Fibroblast of peridontal ligament (primary cell): ENCODE results near the gene CISD3.

ENCODE experiments used
- DNase-seq: peaks from one replicate; pipeline ENCODE4 v3.0.0-alpha.2; 2010; ENCODE audit errors: extremely low read depth

The CISD3 gene

GRCh38 chr17:38773258-38773657, 43.1 kb downstream of the CISD3 start:
- DNase-seq = no peak

DNA sequence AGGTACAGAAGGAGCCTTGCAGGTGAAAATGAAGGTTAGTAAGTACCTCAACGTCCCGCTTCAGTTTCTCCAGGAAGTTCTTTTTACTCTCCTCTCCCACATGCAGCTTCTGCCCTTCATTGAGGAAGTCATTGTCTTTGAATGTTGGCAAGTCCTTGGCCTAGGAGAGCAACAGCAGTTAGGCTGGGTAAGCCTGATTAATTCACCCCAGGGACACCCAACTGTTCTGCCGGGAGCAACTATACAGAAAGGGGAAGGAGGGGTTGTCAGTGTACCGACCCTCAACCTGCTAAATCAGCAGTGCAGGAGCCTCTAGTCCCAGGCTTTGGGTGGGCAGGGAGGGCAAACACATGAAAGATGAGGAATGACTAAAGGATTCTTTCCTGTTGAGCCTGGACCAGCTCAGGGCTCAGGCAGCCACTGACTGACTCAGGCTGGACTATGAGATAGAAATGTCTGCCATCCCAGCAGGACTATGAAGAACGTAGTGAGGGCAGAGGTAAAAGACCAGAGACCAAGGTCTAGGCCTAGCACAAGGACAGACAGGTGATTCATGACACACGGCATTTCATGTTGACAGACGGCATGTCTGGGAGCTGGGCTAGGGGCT, 47.6 kb downstream of the CISD3 start:
- DNase-seq = no peak

DNA sequence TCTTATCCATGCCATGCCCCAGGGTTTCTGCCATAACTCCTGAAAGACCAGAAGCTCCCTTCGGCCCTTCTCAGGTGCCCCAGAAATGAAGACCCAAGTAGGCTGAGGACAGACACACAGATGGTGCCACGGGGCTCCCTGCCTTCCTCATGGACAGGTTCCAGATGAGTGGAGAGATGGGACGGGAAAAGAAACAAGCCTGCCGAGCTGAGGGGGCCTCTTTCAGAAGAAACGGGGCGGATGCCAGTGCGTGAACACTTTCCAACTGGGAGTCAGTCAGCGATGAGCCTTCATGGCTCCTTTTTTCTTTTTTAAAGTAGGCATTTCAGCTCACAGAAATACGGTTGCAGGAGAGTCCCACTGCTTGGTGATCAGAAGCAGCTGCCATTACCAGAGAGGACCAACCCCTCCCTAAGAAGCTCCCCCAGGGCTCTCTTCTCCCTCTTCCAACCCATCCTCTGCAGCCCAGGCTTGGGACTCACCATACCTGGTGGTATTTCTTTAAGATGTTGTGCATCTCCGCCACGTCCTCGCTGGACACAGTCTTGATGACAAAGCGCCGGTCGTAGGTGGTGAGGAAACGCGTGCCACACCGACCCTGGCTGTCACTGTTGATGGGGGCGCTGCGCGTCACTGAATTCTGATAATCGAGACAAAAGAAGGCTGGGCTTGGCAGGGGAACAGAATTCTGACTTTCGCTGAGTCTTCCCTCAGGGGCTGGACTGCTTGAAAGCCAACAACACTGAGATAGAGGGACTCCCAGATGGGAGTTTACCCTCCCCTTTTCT, 50.0 kb downstream of the CISD3 start:
- DNase-seq = no peak

DNA sequence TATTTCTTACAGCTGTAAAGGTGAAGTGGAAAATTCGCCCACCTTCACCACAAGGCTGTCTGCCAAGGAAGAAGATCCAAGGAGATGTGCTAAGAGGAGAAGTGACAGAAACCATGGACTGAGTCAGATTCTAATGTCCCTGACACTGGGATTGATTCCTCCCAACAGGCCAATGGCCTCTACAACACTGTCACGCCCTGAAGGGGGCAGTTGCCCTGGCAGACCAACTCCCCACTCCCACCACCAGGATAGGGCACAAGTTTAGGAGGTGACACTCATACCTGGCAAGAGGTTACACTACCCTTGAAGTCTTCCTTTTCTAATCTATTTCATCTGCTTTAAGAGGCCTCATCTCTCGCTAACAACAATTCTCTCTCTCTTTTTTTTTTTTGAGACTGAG, 53.1 kb downstream of the CISD3 start:
- no peak for DNase-seq
